ENCODE results near the gene RTEL1. TPM values are rescaled to one million over a fixed set of nuclear protein-coding genes. Genes with fewer than 3 reads are reported as not detected.

Gene RTEL1
- total RNA-seq, 2 experiments from 2014 or later: 37.4 to 39.1 TPM

GRCh38 chr20:63660622-63661021 is 2.5 kb downstream of the RTEL1 start:
- DNase-seq (no peak), ATAC-seq (no peak)
- intact Hi-C loops (cut with micrococcal nuclease): no loop called here
- TF ChIP-seq CTCF (IDR thresholded peaks at IDR 0.05): no peak
- Mint-ChIP-seq H3K4me1 (ENCODE audit: low read depth) (peaks cover 12% of the 10 kb centered on the region), H3K9me3 (no peaks in the 10 kb centered on the region), H3K4me3 (no peak overlapping the region), H3K27ac (no peak overlapping the region), H3K36me3 (ENCODE audit: low read depth) (peaks cover 20% of the 10 kb centered on the region), H3K27me3 (no peaks in the 10 kb centered on the region)
- ChIA-PET CTCF (no interaction called here), POLR2A (interaction anchor here (1.9 kb wide), 1 partner anchor 20 kb away, joined by 5 read pairs; no protein-coding TSS in a partner anchor)

- Mint-ChIP-seq H3K27ac (no peak overlapping the region), H3K4me3 (no peak overlapping the region), H3K27me3 (no peaks in the 10 kb centered on the region), H3K4me1 (ENCODE audit: low read depth) (peaks cover 12% of the 10 kb centered on the region), H3K9me3 (no peaks in the 10 kb centered on the region), H3K36me3 (ENCODE audit: low read depth) (peaks cover 22% of the 10 kb centered on the region)
- ChIA-PET POLR2A (interaction anchor here (1.9 kb wide), 1 partner anchor 20 kb away, joined by 5 read pairs; no protein-coding TSS in a partner anchor), CTCF (no interaction called here)
- intact Hi-C loops (cut with micrococcal nuclease): no loop called here
- no peak for TF ChIP-seq CTCF (IDR thresholded peaks at IDR 0.05)
- no peak for DNase-seq
- ATAC-seq: no peak
Observed at GRCh38 chr20:63661108-63661507, 3.0 kb downstream of the RTEL1 start.

GRCh38 chr20:63661959-63662812 is 4.1 kb downstream of the RTEL1 start:
- CTCF ChIA-PET: no interaction called here
- H3K27me3 Mint-ChIP-seq: no peaks in the 10 kb centered on the region
- POLR2A ChIA-PET: interaction anchor here (0.9 to 1.9 kb wide), 3 partner anchors 19 to 25 kb away, joined by 3 to 5 read pairs (median 3); no protein-coding TSS in a partner anchor
- no peak for TF ChIP-seq CTCF (IDR thresholded peaks at IDR 0.05)
- intact Hi-C loops (cut with micrococcal nuclease): no loop called here
- H3K4me3 Mint-ChIP-seq: no peak overlapping the region
- ATAC-seq: no peak
- peaks cover 22% of the 10 kb centered on the region for H3K36me3 Mint-ChIP-seq (ENCODE audit: low read depth)
- peaks cover 12% of the 10 kb centered on the region for H3K4me1 Mint-ChIP-seq (ENCODE audit: low read depth)
- DNase-seq: no peak
- no peaks in the 10 kb centered on the region for H3K9me3 Mint-ChIP-seq
- no peak overlapping the region for H3K27ac Mint-ChIP-seq

GRCh38 chr20:63662813-63663189 is 4.7 kb downstream of the RTEL1 start:
- no peak for TF ChIP-seq CTCF (IDR thresholded peaks at IDR 0.05)
- no peak overlapping the region for H3K4me3 Mint-ChIP-seq
- H3K4me1 Mint-ChIP-seq (ENCODE audit: low read depth): peaks cover 12% of the 10 kb centered on the region
- H3K27ac Mint-ChIP-seq: no peak overlapping the region
- H3K9me3 Mint-ChIP-seq: no peaks in the 10 kb centered on the region
- ATAC-seq (no peak), DNase-seq (no peak)
- CTCF ChIA-PET: no interaction called here
- intact Hi-C loops (cut with micrococcal nuclease): no loop called here
- no peaks in the 10 kb centered on the region for H3K27me3 Mint-ChIP-seq
- H3K36me3 Mint-ChIP-seq (ENCODE audit: low read depth): peaks cover 22% of the 10 kb centered on the region
- POLR2A ChIA-PET: interaction anchor here (1.3 to 1.9 kb wide), 2 partner anchors 18 to 24 kb away, joined by 3 to 5 read pairs; no protein-coding TSS in a partner anchor
